ENCODE measurements around the gene TNFRSF25.
"Not testable (repeated sequence)": the region's sequence is repeated elsewhere in the genome, so short reads cannot be mapped to it uniquely, and the experiment has no call there.

TNFRSF25 gene

GRCh38 chr1:6470132-6471085, 4.4 kb upstream of the TNFRSF25 start:
- no peak for DNase-seq (ENCODE audit: low spot score)

- DNase-seq (ENCODE audit: low spot score), result no peak
Observed at GRCh38 chr1:6468729-6469461, 2.9 kb upstream of the TNFRSF25 start.

- no peak for DNase-seq (ENCODE audit: low spot score)
Observed at GRCh38 chr1:6467744-6468688, 2.0 kb upstream of the TNFRSF25 start.

GRCh38 chr1:6467224-6467623, 1.3 kb upstream of the TNFRSF25 start:
- no peak for DNase-seq (ENCODE audit: low spot score)

- no peak for DNase-seq (ENCODE audit: low spot score)
Observed at GRCh38 chr1:6466751-6467150, 778 bp upstream of the TNFRSF25 start.

GRCh38 chr1:6465461-6466005, 440 bp downstream of the TNFRSF25 start:
- DNase-seq (ENCODE audit: low spot score), result no peak

DNA sequence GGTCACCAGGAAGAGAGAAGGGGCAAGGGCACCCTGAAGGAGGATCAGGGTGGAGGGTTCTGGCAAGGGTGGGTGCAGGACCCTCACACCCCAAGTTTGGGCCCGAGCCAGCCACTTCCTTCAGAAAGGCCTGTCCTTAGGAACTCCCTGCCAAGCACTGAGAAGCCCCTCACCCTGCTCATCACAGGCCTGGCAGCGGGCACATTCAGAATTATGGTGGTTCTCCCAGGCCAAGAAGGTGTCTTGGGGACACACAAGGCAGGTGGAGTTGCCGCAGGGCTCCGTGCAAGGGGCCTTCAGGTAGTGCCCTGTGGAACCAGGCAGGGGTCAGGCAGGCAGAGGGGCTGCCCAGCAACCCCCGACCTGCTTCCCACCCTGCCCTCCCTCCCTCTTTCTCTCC, 1.1 kb downstream of the TNFRSF25 start:
- DNase-seq (ENCODE audit: low spot score), result no peak

DNA sequence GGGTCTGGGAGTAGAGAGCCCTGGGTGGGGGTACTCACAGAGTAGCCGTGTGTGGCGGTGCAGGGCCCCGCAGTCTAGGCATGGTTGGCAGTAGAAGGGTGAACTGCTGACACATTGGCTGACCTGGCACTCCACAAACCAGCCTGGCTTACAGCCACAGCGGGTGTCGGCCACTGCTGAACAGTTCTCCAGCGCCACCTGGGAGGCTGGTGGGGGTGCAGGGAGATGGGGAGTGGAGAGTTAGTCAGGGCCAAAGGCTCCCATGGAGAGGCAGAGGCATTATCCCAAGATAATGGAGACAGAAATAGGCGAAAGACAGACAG, 1.5 kb downstream of the TNFRSF25 start:
- no peak for DNase-seq (ENCODE audit: low spot score)

- no peak for DNase-seq (ENCODE audit: low spot score)
Observed at GRCh38 chr1:6463120-6463412, 2.9 kb downstream of the TNFRSF25 start.

DNA sequence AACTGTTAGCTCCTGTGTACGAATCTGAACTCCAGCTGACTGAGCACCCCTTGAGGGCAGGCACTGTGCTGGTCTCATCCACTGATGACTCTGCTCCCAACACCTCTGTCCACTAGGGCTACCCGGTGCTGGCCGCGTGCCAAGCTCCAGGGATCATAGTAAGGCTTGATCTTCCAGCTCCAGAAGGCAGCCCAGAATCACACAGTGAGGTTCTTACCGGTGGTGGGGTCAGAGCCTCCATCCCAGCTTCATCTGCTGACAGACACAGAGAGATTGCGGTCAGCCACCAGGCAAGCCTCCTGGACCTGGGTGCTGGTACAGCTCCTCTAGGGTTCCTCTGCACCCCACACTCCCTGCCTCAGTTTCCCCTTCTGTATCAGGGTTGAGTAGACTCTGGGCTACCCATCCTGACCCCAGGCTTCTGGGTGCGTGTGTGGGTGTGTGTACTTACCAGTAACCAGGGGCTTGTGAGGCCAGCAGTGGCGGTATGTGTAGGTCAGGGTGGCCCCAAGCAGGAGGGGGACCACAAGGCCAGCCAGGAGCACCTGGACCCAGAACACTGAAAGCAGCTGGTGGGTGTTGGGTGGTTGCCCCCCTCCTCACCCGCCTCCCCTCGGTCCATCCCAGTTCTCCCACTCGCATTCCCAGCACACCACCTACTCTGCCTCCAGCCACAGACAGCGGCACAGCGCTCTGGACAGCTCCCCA, 3.4 kb downstream of the TNFRSF25 start:
- no peak for DNase-seq (ENCODE audit: low spot score)

- no peak for DNase-seq (ENCODE audit: low spot score)
Observed at GRCh38 chr1:6461538-6462411, 4.2 kb downstream of the TNFRSF25 start.

DNA sequence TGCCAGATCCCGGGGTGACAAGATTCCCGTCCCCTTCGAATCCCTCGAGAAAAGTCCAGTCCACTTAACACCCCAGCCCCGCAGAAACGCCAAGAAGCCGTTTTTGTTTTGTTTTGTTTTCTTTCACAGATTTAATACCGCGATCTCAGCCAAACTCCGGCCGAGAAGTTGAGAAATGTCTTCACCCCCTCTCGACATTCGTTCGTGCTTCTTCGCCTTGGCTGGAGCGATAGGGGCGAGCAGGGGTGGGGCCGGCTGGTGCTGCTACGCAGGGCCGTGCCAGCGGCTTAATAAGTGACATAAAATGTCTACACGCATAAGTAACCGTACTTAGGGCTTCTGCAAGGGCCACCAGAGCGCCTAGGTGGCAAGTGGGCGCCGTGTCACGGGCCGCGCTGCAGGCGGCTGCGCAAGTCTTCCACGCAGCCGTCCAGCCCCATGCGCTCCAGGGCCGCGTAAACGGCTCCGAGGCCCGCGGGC, 4.9 kb downstream of the TNFRSF25 start:
- no peak for DNase-seq (ENCODE audit: low spot score)

DNA sequence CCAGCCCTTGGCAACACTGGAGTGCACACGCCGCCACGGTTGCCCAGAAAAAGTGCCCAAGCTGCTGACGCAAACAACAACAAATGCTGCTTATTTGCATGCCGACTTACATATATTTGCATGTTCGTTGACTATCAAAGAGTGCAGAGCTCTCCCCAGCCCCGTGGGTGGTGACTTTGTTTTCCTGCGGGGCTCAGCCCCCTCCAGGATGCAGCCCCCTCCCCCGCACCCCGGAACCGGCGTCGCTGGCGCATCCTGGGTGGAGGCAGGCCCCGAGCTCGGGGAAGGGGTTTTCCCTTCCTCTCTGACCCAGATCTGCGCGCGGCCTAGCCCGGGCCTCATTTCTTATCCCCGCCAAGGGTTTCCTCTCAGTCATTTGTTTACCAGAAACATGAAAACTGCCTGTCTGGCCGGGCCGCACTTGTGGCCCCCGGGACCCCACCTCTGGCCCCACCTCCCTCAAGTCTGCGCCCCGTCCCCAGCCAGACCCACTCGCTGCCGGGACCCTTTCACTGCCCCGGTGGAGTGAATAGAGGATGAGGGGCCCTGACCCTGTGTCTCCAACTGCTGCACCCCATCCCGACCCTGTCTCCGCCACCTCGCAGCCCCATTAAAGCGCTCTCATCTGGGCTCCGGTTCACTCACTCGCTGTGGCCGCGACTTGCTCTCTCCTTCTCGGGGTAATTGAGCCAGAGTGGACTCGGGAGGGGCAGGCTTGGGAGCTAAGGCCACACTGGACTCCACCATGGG, 5.5 kb downstream of the TNFRSF25 start:
- DNase-seq (ENCODE audit: low spot score), result no peak

- DNase-seq (ENCODE audit: low spot score), result no peak
Observed at GRCh38 chr1:6459850-6460265, 6.1 kb downstream of the TNFRSF25 start.

- DNase-seq (ENCODE audit: low spot score), result no peak
Observed at GRCh38 chr1:6456800-6457466, 9.0 kb downstream of the TNFRSF25 start.

DNA sequence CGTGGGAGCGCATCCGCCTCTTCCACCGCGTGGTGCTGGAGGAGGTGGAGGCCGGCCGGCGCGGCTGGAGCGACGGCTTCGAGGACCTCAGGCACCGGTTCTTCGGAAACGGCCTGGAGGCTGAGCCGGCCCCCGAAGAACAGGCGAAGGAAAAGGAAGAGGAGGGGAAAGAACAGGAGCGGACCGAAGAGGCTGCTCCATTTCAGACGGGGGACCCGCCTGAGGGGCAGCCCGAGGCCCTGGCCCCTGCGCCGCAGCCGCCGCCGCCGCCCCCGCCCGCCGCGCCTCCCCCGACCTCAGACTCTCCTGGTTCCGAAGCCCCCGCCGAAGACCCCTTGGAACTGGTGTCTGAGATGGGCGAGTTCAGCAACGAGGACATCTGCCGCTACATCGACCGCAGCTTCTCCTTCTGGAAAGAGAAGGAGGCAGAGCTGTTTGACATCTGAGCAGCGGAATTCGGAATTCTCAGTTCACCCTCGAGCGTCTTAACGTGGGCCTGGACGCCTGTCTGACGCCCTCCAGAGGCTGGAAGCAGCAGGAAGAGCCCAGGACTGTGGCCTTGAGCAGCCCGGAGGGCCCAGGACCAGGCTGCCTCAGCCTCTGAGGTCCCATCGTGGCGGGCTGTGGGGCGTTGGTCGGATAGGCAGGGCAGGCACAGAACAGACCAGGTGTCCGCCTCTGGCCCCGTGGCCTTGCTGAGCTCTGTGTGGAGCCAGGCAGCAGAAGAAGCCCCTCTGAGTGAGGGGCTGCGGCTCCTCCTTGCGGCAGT, 10.0 kb downstream of the TNFRSF25 start:
- not testable (repeated sequence) for DNase-seq (ENCODE audit: low spot score)

DNA sequence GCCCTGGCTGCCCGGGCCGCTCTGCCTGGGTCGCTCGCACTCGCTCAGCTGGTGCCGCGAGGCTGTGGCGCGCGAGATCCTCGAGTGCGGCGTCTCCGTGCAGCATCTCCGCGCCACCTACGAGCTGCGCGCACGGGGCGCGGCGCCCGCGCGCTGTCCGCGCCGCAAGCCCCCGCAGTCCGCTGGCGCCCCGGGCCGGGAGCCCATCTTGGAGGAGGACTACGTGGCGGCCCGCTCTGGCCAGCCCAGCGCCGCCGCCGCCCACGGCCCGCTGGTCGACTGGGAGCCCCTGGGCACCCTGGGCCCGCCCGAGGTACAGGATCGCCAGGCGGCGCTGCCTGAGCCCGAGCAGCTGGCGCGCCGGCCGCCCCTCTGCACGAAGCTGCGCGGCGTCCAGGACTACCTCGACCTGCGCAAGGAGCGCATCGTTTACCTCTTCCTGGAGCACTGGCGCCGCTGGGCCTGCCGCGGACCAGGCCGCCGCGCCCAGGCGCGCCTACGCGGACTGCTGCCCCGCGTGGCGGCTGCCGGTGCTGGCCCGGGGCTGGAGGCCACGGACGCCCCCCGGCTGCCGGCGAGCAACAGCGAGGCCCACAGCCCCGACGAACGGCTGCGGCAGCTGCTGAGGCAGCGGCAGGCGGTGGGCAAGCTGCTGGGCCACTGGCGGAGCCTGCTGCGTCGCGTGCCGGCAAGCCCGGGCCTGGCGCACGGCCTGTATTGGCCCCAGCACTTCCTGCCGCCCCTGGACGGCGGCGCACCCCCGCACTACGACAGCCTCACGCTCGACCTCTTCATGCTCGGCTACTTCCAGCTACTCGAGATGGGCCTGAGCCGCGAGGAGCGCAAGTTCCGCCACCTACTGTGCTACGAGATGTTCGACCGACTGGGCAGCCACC, 10.9 kb downstream of the TNFRSF25 start:
- DNase-seq (ENCODE audit: low spot score), result no peak
